GM12878 (cell line): ENCODE results near the gene REV1. TPM values are rescaled to one million over a fixed set of nuclear protein-coding genes. Genes with fewer than 3 reads are reported as not detected.

Source experiments
- ATAC-seq: fragments of 200-7000 bp; cut with Tn5 transposase; 3 replicates; pipeline ENCODE4 v1.9.1; 2020; ENCODE audit warnings: mild to moderate bottlenecking, moderate library complexity
- BruUV-seq: library from RNA; stranded (reverse); fragments of 400-500 nt; replicated peaks from 2 replicates; lab custom pipeline; 2021; lab: Mats Ljungman, UMichigan
- CTCF ChIA-PET: fragments of 300-600 bp; sonication (Branson Sonifier 250); formaldehyde crosslinking; extraction: SDS; loops from one replicate; lab custom pipeline; 2021; ENCODE audit warnings: inconsistent platforms; lab: Yijun Ruan, JAX
- POLR2A ChIA-PET: fragments of 350-600 bp; formaldehyde crosslinking; extraction: SDS; loops from one replicate; lab custom pipeline; 2021; ENCODE audit warnings: inconsistent platforms; lab: Charles Lee
- RAD21 ChIA-PET: fragments of 300-600 bp; sonication (Branson Sonifier 250); formaldehyde crosslinking; loops from one replicate; lab custom pipeline; 2023; ENCODE audit warnings: antibody characterized with exemption; ENCODE audit not compliant: unreplicated experiment; lab: Charles Lee
- SMC1A ChIA-PET: fragments of 300-600 bp; sonication (Branson Sonifier 250); formaldehyde crosslinking; loops from one replicate; lab custom pipeline; 2023; ENCODE audit not compliant: unreplicated experiment, uncharacterized antibody; lab: Charles Lee
- DNase-seq: peaks from one replicate; pipeline ENCODE4 v3.0.0-alpha.2; 2011; ENCODE audit warnings: low read depth, low spot score
- FAIRE-seq: peaks from 3 replicates; lab custom pipeline; 2011; peaks lifted over from hg19 to GRCh38; lab: Jason Lieb, UNC
- H2AFZ ChIP-seq: 2 replicates; pipeline ENCODE4 v1.6.0; 2011; ENCODE audit warnings: low read depth, low read length, control low read depth; ENCODE audit not compliant: control insufficient read depth
- H3K27ac ChIP-seq: 2 replicates; pipeline ENCODE4 v1.5.1; 2011; ENCODE audit warnings: control low read depth; ENCODE audit not compliant: control insufficient read depth, insufficient read depth
- H3K27me3 ChIP-seq, 2 experiments: replicated peaks in 1 of 2; 2 replicates each; pipeline versions ENCODE4 v1.6.0 to v1.6.1; 2011; ENCODE audit warnings: low read length in 1 of 2; ENCODE audit not compliant: control insufficient read depth in 2 of 2, insufficient read depth in 2 of 2
- H3K36me3 ChIP-seq, 2 experiments: 2 replicates each; pipeline ENCODE4 v1.5.1; 2011; ENCODE audit warnings: low read length in 1 of 2; ENCODE audit not compliant: control insufficient read depth in 2 of 2, insufficient read depth in 2 of 2
- H3K4me1 ChIP-seq: 2 replicates; pipeline ENCODE4 v1.6.1; 2011; ENCODE audit warnings: mild to moderate bottlenecking, low read length, moderate library complexity, mixed read lengths; ENCODE audit not compliant: control insufficient read depth, insufficient read depth
- H3K4me2 ChIP-seq: 2 replicates; pipeline ENCODE4 v1.6.0; 2011; ENCODE audit warnings: control low read depth; ENCODE audit not compliant: control insufficient read depth, insufficient read depth
- H3K4me3 ChIP-seq: fragments of 200-600 bp; sonication (generic); 2 replicates; pipeline ENCODE4 v1.5.1; 2016
- H3K79me2 ChIP-seq: 2 replicates; pipeline ENCODE4 v1.6.0; 2011; ENCODE audit warnings: low read length; ENCODE audit not compliant: control insufficient read depth, insufficient read depth
- H3K9ac ChIP-seq: 2 replicates; pipeline ENCODE4 v1.8.0; 2011; ENCODE audit warnings: low read length, control low read depth, mixed read lengths; ENCODE audit not compliant: control insufficient read depth, insufficient read depth
- H3K9me3 ChIP-seq: replicated peaks from 3 replicates; pipeline ENCODE4 v1.5.1; 2011; ENCODE audit warnings: mild to moderate bottlenecking, low read length; ENCODE audit not compliant: control insufficient read depth, insufficient read depth
- H4K20me1 ChIP-seq: 2 replicates; pipeline ENCODE4 v1.6.0; 2011; ENCODE audit not compliant: control insufficient read depth, insufficient read depth
- DPF2 ChIP-seq: fragments of 450-650 bp; IDR thresholded peaks from 2 replicates; pipeline ENCODE4 v1.6.1; 2017; ENCODE audit warnings: mild to moderate bottlenecking
- IRF4 ChIP-seq: IDR thresholded peaks from 2 replicates; pipeline ENCODE4 v1.6.1; 2011; ENCODE audit warnings: low read depth, low read length
- SIN3A ChIP-seq: IDR thresholded peaks from 2 replicates; pipeline ENCODE4 v1.6.1; 2012; ENCODE audit warnings: low read depth, low read length, improper control_type of control experiment
- SPI1 ChIP-seq: IDR thresholded peaks from 2 replicates; pipeline ENCODE4 v1.6.1; 2011; ENCODE audit warnings: low read depth, mild to moderate bottlenecking, low read length, moderate library complexity, borderline replicate concordance; ENCODE audit not compliant: insufficient read depth
- SREBF1 ChIP-seq: IDR thresholded peaks from 2 replicates; pipeline ENCODE4 v1.6.1; 2012; ENCODE audit warnings: mild to moderate bottlenecking, low read length
- ZBED1 ChIP-seq: IDR thresholded peaks from 2 replicates; pipeline ENCODE4 v1.6.1; 2016; ENCODE audit warnings: borderline replicate concordance
- WGBS: methylation state at CpG from one replicate; pipeline ENCODE4 v1.1.6; 2016; ENCODE audit warnings: low lambda C conversion rate; ENCODE audit not compliant: insufficient replicate concordance, insufficient coverage; ENCODE audit errors: missing lambda C conversion rate; 5-methylcytosine and 5-hydroxymethylcytosine counted together
- in situ Hi-C: fragments of 300-500 bp; cut with MboI; formaldehyde crosslinking; loops from 9 replicates; pipeline ENCODE4 v1.14.3; 2018; ENCODE audit warnings: mixed read lengths
- intact Hi-C: fragments of 100-400 bp; cut with micrococcal nuclease; formaldehyde crosslinking; loops from one replicate; pipeline ENCODE4 v1.14.2; 2022; ENCODE audit not compliant: unreplicated experiment
- polyA plus RNA-seq, 11 experiments: library from polyadenylated mRNA; depleted of rRNA in 4 of 11; unstranded in 6 of 11; stranded (reverse) in 5 of 11; fragments of >200 nt; fragmentation: Nextera tagmentation in 4 of 11; fragmentation: Illumina TruSeq in 1 of 11; extraction: Ambion mirVana in 4 of 11; extraction: Trizol in 1 of 11; gene quantifications; 1 replicate in 1 of 11; 2 replicates in 10 of 11; pipeline versions ENCODE4 v1.2.1 to v1.2.3, GENCODE V29; 2011 to 2016; ENCODE audit warnings: inconsistent platforms in 2 of 11, missing spikeins in 2 of 11, low read depth in 1 of 11
- total RNA-seq, 4 experiments: library from RNA; depleted of rRNA in 3 of 4; stranded (reverse); fragments of >200 nt in 3 of 4; fragmentation: Illumina TruSeq in 1 of 4; extraction: Trizol in 1 of 4; gene quantifications; 2 replicates each; pipeline versions ENCODE4 v1.2.1 to v1.2.3, GENCODE V29; 2013 to 2021
- TF ChIP-seq, protein P1 (sequence below): fragments of 450-650 bp; IDR thresholded peaks from 2 replicates; pipeline ENCODE4 v1.6.1; 2016; ENCODE audit warnings: mild to moderate bottlenecking, moderate library complexity, borderline replicate concordance
- TF ChIP-seq, protein P2 (sequence below): IDR thresholded peaks from 2 replicates; pipeline ENCODE4 v1.6.1; 2012; ENCODE audit warnings: low read depth, low read length, improper control_type of control experiment

REV1 gene
- total and polyA plus RNA-seq, 10 of the 15 experiments (the other 5 are each of a cell fraction or from before 2014, with no cell fraction given): 11.3 to 46.8 (median 29.0) TPM

DNA sequence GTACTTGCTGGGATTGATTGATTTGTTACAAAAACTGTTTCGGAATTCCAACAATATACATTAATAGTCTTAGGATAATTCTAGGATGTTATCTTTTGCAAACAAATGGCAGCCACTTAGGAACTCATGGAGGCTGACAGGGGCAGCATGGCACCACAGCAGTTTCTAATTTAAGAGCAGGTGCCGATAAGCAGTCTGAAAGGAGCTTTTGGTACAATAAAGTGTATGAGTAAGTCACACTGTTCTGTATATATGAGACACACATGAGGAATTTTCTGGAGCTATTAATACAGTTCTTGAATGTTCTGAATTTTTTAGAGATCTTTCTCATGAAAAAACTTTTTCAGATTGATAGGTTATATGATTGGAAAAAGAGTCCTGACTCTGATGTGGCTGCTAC is 100.4 kb downstream of the REV1 start:
- no peak overlapping the region for H3K4me3 ChIP-seq
- H3K27me3 ChIP-seq: no peaks in the 10 kb centered on the region
- ChIA-PET CTCF (no interaction called here), POLR2A (no interaction called here), SMC1A (no interaction called here), RAD21 (no interaction called here)
- no peak overlapping the region for H3K9ac ChIP-seq
- FAIRE-seq: no peak
- DNase-seq: no peak
- no peaks in the 10 kb centered on the region for H3K79me2 ChIP-seq
- no peaks in the 10 kb centered on the region for H3K4me1 ChIP-seq
- TF ChIP-seq, protein P1, sequence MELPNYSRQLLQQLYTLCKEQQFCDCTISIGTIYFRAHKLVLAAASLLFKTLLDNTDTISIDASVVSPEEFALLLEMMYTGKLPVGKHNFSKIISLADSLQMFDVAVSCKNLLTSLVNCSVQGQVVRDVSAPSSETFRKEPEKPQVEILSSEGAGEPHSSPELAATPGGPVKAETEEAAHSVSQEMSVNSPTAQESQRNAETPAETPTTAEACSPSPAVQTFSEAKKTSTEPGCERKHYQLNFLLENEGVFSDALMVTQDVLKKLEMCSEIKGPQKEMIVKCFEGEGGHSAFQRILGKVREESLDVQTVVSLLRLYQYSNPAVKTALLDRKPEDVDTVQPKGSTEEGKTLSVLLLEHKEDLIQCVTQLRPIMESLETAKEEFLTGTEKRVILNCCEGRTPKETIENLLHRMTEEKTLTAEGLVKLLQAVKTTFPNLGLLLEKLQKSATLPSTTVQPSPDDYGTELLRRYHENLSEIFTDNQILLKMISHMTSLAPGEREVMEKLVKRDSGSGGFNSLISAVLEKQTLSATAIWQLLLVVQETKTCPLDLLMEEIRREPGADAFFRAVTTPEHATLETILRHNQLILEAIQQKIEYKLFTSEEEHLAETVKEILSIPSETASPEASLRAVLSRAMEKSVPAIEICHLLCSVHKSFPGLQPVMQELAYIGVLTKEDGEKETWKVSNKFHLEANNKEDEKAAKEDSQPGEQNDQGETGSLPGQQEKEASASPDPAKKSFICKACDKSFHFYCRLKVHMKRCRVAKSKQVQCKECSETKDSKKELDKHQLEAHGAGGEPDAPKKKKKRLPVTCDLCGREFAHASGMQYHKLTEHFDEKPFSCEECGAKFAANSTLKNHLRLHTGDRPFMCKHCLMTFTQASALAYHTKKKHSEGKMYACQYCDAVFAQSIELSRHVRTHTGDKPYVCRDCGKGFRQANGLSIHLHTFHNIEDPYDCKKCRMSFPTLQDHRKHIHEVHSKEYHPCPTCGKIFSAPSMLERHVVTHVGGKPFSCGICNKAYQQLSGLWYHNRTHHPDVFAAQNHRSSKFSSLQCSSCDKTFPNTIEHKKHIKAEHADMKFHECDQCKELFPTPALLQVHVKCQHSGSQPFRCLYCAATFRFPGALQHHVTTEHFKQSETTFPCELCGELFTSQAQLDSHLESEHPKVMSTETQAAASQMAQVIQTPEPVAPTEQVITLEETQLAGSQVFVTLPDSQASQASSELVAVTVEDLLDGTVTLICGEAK: no peak
- TF ChIP-seq ZBED1 (no peak), SREBF1 (no peak), IRF4 (no peak), DPF2 (no peak), SPI1 (no peak), SIN3A (no peak)
- TF ChIP-seq, protein P2, sequence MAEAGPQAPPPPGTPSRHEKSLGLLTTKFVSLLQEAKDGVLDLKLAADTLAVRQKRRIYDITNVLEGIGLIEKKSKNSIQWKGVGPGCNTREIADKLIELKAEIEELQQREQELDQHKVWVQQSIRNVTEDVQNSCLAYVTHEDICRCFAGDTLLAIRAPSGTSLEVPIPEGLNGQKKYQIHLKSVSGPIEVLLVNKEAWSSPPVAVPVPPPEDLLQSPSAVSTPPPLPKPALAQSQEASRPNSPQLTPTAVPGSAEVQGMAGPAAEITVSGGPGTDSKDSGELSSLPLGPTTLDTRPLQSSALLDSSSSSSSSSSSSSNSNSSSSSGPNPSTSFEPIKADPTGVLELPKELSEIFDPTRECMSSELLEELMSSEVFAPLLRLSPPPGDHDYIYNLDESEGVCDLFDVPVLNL: no peak
- no peak overlapping the region for H3K27ac ChIP-seq
- H4K20me1 ChIP-seq: no peaks in the 10 kb centered on the region
- intact Hi-C loops (no loop called here), in situ Hi-C loops (no loop called here)
- WGBS: 100% methylated on average over 2 of the region's 2 CpGs
- H3K36me3 ChIP-seq: peaks cover 4 to 25% of the 10 kb centered on the region in 2 experiments
- no peak for ATAC-seq
- H2AFZ ChIP-seq: no peak overlapping the region
- H3K9me3 ChIP-seq: no peaks in the 10 kb centered on the region
- BruUV-seq: no TSS peak
- no peak overlapping the region for H3K4me2 ChIP-seq
